Measurements from ENCODE around the gene GBP3.

GBP3 gene

GRCh38 chr1:89063094-89063493, 40.4 kb upstream of the GBP3 start:
- H3K9me2 ChIP-seq (replicated peaks; ENCODE audit: low read depth, low read length), result no peaks in the 10 kb centered on the region
- H2AFZ ChIP-seq (ENCODE audit: low read length), result no peak overlapping the region
- H3K27me3 ChIP-seq (ENCODE audit: insufficient read depth, low read length, poor library complexity, severe bottlenecking), result no peaks in the 10 kb centered on the region
- peaks cover 26% of the 10 kb centered on the region for H3K4me1 ChIP-seq (ENCODE audit: insufficient read depth, low read length, poor library complexity, severe bottlenecking)
- H3K9me3 ChIP-seq (ENCODE audit: insufficient read depth, low read depth, low read length), result no peaks in the 10 kb centered on the region
- H4K20me1 ChIP-seq (ENCODE audit: insufficient read depth, low read length, poor library complexity, severe bottlenecking), result no peaks in the 10 kb centered on the region
- peak overlapping the region; percentile 84 for H3K4me2 ChIP-seq (ENCODE audit: low read depth, low read length, poor library complexity, severe bottlenecking)
- no peak overlapping the region for H3K4me3 ChIP-seq (ENCODE audit: low read length, poor library complexity, severe bottlenecking)
- H3K36me3 ChIP-seq (ENCODE audit: insufficient read depth, low read length), result no peaks in the 10 kb centered on the region
- H3F3A ChIP-seq (ENCODE audit: low read depth), result no peaks in the 10 kb centered on the region
- H3K79me2 ChIP-seq (ENCODE audit: insufficient read depth, low read length), result no peaks in the 10 kb centered on the region
- no peak overlapping the region for H3K9ac ChIP-seq (ENCODE audit: low read depth, low read length, poor library complexity, severe bottlenecking)
- TF ChIP-seq EZH2phosphoT487 (IDR thresholded peaks at IDR 0.05; ENCODE audit: borderline replicate concordance), result no peak
- TF ChIP-seq, protein P1, sequence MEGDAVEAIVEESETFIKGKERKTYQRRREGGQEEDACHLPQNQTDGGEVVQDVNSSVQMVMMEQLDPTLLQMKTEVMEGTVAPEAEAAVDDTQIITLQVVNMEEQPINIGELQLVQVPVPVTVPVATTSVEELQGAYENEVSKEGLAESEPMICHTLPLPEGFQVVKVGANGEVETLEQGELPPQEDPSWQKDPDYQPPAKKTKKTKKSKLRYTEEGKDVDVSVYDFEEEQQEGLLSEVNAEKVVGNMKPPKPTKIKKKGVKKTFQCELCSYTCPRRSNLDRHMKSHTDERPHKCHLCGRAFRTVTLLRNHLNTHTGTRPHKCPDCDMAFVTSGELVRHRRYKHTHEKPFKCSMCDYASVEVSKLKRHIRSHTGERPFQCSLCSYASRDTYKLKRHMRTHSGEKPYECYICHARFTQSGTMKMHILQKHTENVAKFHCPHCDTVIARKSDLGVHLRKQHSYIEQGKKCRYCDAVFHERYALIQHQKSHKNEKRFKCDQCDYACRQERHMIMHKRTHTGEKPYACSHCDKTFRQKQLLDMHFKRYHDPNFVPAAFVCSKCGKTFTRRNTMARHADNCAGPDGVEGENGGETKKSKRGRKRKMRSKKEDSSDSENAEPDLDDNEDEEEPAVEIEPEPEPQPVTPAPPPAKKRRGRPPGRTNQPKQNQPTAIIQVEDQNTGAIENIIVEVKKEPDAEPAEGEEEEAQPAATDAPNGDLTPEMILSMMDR (conservative IDR thresholded peaks at IDR 0.05; ENCODE audit: low read length), result no peak

DNA sequence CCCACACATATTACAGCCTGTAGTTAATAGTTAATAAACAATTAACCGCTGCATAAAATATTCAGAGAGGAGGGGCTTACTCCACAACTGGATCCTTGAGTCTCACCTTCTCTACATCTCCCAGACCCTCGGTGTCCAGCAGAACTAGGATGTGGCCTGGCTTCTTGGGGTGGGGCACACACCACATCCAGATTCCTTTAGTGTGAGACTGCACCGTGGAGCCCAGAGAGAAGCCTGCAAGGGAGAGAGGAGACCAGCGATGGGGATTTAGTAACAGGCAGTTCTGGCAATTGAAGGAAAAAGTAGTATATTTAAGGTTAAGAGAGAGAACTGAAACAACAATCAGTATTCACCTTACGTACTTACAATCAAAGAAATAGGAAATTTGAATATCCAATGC, 37.4 kb upstream of the GBP3 start:
- H3K9me3 ChIP-seq (ENCODE audit: insufficient read depth, low read depth, low read length), result no peaks in the 10 kb centered on the region

GRCh38 chr1:89051955-89052312, 29.3 kb upstream of the GBP3 start:
- no peaks in the 10 kb centered on the region for H3K79me2 ChIP-seq (ENCODE audit: insufficient read depth, low read length)
- no peak for TF ChIP-seq EZH2phosphoT487 (IDR thresholded peaks at IDR 0.05; ENCODE audit: borderline replicate concordance)
- TF ChIP-seq, protein P1 (conservative IDR thresholded peaks at IDR 0.05; ENCODE audit: low read length), result no peak
- no peaks in the 10 kb centered on the region for H3K9me3 ChIP-seq (ENCODE audit: insufficient read depth, low read depth, low read length)
- no peak overlapping the region for H3K4me2 ChIP-seq (ENCODE audit: low read depth, low read length, poor library complexity, severe bottlenecking)
- H2AFZ ChIP-seq (ENCODE audit: low read length), result no peak overlapping the region
- no peak overlapping the region for H3K4me3 ChIP-seq (ENCODE audit: low read length, poor library complexity, severe bottlenecking)
- H3K27me3 ChIP-seq (ENCODE audit: insufficient read depth, low read length, poor library complexity, severe bottlenecking), result no peaks in the 10 kb centered on the region
- no peaks in the 10 kb centered on the region for H3K9me2 ChIP-seq (replicated peaks; ENCODE audit: low read depth, low read length)
- H3K4me1 ChIP-seq (ENCODE audit: insufficient read depth, low read length, poor library complexity, severe bottlenecking), result no peaks in the 10 kb centered on the region
- H3F3A ChIP-seq (ENCODE audit: low read depth), result no peaks in the 10 kb centered on the region
- no peaks in the 10 kb centered on the region for H3K36me3 ChIP-seq (ENCODE audit: insufficient read depth, low read length)
- H4K20me1 ChIP-seq (ENCODE audit: insufficient read depth, low read length, poor library complexity, severe bottlenecking), result no peaks in the 10 kb centered on the region
- H3K9ac ChIP-seq (ENCODE audit: low read depth, low read length, poor library complexity, severe bottlenecking), result no peak overlapping the region

More for the DNA sequence above, 37.4 kb upstream of the GBP3 start:
- Histone ChIP-seq H3K4me1 (ENCODE audit: insufficient read depth, low read length, poor library complexity, severe bottlenecking) (peaks cover 22% of the 10 kb centered on the region), H3K9ac (ENCODE audit: low read depth, low read length, poor library complexity, severe bottlenecking) (no peak overlapping the region), H3K79me2 (ENCODE audit: insufficient read depth, low read length) (no peaks in the 10 kb centered on the region), H4K20me1 (ENCODE audit: insufficient read depth, low read length, poor library complexity, severe bottlenecking) (no peaks in the 10 kb centered on the region), H3K36me3 (ENCODE audit: insufficient read depth, low read length) (no peaks in the 10 kb centered on the region), H3K27me3 (ENCODE audit: insufficient read depth, low read length, poor library complexity, severe bottlenecking) (no peaks in the 10 kb centered on the region), H3K4me3 (ENCODE audit: low read length, poor library complexity, severe bottlenecking) (no peak overlapping the region), H3K4me2 (ENCODE audit: low read depth, low read length, poor library complexity, severe bottlenecking) (no peak overlapping the region), H2AFZ (ENCODE audit: low read length) (no peak overlapping the region), H3K9me2 (replicated peaks; ENCODE audit: low read depth, low read length) (no peaks in the 10 kb centered on the region), H3F3A (ENCODE audit: low read depth) (no peaks in the 10 kb centered on the region)
- TF ChIP-seq, protein P1 (conservative IDR thresholded peaks at IDR 0.05; ENCODE audit: low read length), result no peak
- no peak for TF ChIP-seq EZH2phosphoT487 (IDR thresholded peaks at IDR 0.05; ENCODE audit: borderline replicate concordance)
